ENCODE measurements around the gene NAP1L5.

Gene NAP1L5

GRCh38 chr4:88659055-88659889 lies 38.4 kb downstream of the NAP1L5 start:
- DNase-seq, result no peak

DNA sequence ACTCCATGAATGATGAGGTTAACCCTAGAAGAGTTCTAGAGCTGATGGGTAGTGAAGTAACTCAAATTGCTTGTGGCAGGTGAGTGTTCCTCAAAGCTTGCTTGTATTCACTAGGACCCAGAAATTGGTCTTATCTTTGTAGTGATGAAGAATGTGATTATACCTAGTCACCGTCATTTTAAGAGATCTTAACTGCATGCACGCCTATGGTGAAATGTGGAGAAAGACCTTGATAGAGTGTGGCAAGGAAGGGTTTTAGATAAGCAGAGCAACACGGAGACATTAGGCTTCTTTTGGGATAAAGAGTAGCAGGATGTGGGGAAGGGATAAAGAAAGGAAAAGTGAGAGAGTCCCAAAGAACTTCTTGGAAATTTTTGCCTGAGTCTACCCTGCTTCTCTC lies 42.4 kb downstream of the NAP1L5 start:
- no peak for DNase-seq

DNA sequence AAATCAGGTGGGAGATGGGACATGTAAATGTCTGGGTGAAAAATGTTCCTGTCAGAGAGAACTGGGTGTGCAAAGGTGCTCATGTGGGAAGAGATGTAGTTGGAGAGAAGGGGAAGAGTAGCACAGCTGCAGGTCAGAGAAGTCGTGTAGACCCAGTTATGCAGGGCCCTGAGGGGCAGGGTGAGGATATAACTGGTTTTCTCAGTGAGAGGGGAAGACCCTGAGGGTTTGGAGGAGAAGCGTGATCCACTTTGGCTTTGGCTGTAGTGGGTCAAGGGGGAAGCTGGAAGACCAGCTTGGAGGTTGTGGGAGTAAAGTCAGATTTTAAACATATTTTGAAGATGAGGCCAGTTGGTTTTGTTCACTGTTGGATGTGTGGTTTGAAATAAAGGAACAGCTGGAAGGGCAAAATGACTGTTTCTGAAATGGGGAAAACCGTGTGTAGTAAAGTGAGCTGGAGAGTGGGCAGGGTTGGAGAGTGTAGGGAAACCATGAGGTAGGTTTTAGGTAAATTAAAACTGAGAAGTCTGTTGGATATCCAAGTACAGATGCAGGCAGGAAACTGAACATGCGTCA lies 44.2 kb downstream of the NAP1L5 start:
- DNase-seq, result no peak

DNA sequence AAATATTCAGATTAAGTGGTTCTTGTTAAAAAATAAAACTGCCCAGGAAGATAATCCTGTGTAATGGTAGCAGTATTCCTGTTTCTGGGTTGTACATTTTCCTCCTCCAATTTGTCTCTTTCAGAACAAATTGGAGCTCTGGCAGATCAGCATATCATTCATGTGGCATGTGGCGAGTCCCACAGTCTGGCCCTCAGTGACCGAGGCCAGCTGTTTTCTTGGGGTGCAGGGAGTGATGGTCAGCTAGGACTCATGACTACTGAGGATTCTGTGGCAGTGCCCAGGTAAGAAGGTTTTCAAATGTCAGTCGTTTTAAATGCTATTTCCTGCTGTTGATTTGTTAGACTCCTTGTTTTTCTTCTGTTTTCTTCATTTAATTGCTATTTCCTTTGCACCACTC lies 47.9 kb downstream of the NAP1L5 start:
- DNase-seq, result no peak

GRCh38 chr4:88646528-88647280 lies 50.9 kb downstream of the NAP1L5 start:
- no peak for DNase-seq

- no peak for DNase-seq
Observed at GRCh38 chr4:88645994-88646393, 51.6 kb downstream of the NAP1L5 start.
